HepG2 (cell line): Measurements from ENCODE around the gene TSKU. TPM values are rescaled to one million over a fixed set of nuclear protein-coding genes. Genes with fewer than 3 reads are reported as not detected.

Experiments
- ATAC-seq: fragments of 200-7000 bp; cut with Tn5 transposase; 3 replicates; pipeline ENCODE4 v1.9.1; 2020; ENCODE audit warnings: mild to moderate bottlenecking, moderate library complexity
- Bru-seq: library from RNA; stranded (reverse); fragments of 400-500 nt; gene quantifications from one replicate; lab custom pipeline; 2021; lab: Mats Ljungman, UMichigan
- BruChase-seq, 2 experiments: library from RNA; stranded (reverse); fragments of 400-500 nt; gene quantifications; one replicate each; lab custom pipeline; 2021; lab: Mats Ljungman, UMichigan
- BruUV-seq: library from RNA; stranded (reverse); fragments of 400-500 nt; replicated peaks from 2 replicates; lab custom pipeline; 2021; lab: Mats Ljungman, UMichigan
- CTCF ChIA-PET: fragments of 300-600 bp; formaldehyde crosslinking; extraction: SDS; loops from one replicate; lab custom pipeline; 2021; ENCODE audit warnings: low total read pairs, inconsistent platforms, low intra/inter-chr PET ratio; lab: Yijun Ruan, JAX
- POLR2A ChIA-PET: fragments of 350-600 bp; sonication (Branson Sonifier 250); formaldehyde crosslinking; loops from one replicate; lab custom pipeline; 2020; ENCODE audit warnings: antibody characterized with exemption, inconsistent platforms; lab: Yijun Ruan, JAX
- DNase-seq: peaks from one replicate; pipeline ENCODE4 v3.0.0-alpha.2; 2015; ENCODE audit warnings: low spot score
- FAIRE-seq: peaks from 3 replicates; lab custom pipeline; 2011; peaks lifted over from hg19 to GRCh38; lab: Jason Lieb, UNC
- H2AFZ ChIP-seq: one replicate; pipeline ENCODE4 v1.6.1; 2011; ENCODE audit warnings: low read length, inconsistent platforms
- H3K27ac ChIP-seq: fragments of 300-600 bp; 3 replicates; pipeline ENCODE4 v1.8.0; 2011; ENCODE audit warnings: mixed run types, mild to moderate bottlenecking, mixed read lengths, low read length, inconsistent platforms; ENCODE audit not compliant: insufficient read depth; ENCODE audit errors: extremely low read length
- H3K27me3 ChIP-seq, 2 experiments: fragments of 200-600 bp in 1 of 2; 2 replicates in 1 of 2; 3 replicates in 1 of 2; pipeline versions ENCODE4 v1.6.0 to v1.8.0; 2011; ENCODE audit warnings: low read length in 2 of 2, mild to moderate bottlenecking in 2 of 2, moderate library complexity in 2 of 2, inconsistent platforms in 1 of 2; ENCODE audit not compliant: insufficient read depth in 2 of 2, control insufficient read depth in 1 of 2
- H3K36me3 ChIP-seq, 2 experiments: fragments of 200-600 bp in 1 of 2; replicated peaks in 1 of 2; 2 replicates in 1 of 2; 3 replicates in 1 of 2; pipeline versions ENCODE4 v1.5.1 to v1.8.0; 2011; ENCODE audit warnings: low read length in 2 of 2, inconsistent platforms in 1 of 2; ENCODE audit not compliant: insufficient read depth in 2 of 2, control insufficient read depth in 1 of 2
- H3K4me1 ChIP-seq: 2 replicates; pipeline ENCODE4 v1.5.1; 2012; ENCODE audit warnings: low read length, inconsistent platforms; ENCODE audit not compliant: insufficient read depth
- H3K4me2 ChIP-seq: 2 replicates; pipeline ENCODE4 v1.6.0; 2011; ENCODE audit warnings: low read depth, low read length, inconsistent platforms
- H3K4me3 ChIP-seq, 3 experiments: fragments of 200-600 bp in 1 of 3; sonication (generic), shearing (Covaris generic) in 1 of 3; replicated peaks in 1 of 3; 2 replicates each; pipeline ENCODE4 v1.5.1; 2011 to 2016; ENCODE audit warnings: low read length in 3 of 3, inconsistent platforms in 2 of 3, low read depth in 2 of 3, mild to moderate bottlenecking in 2 of 3, control low read depth in 1 of 3, mixed read lengths in 1 of 3; ENCODE audit not compliant: insufficient read depth in 1 of 3
- H3K79me2 ChIP-seq: one replicate; pipeline ENCODE4 v1.6.1; 2011; ENCODE audit warnings: low read length, inconsistent platforms; ENCODE audit not compliant: insufficient read depth
- H3K9ac ChIP-seq: 2 replicates; pipeline ENCODE4 v1.6.0; 2011; ENCODE audit warnings: mild to moderate bottlenecking, low read depth, low read length, inconsistent platforms; ENCODE audit not compliant: insufficient read depth
- H3K9me3 ChIP-seq: 2 replicates; pipeline ENCODE4 v1.5.1; 2012; ENCODE audit warnings: mild to moderate bottlenecking, low read length
- H4K20me1 ChIP-seq: 2 replicates; pipeline ENCODE4 v1.6.0; 2011; ENCODE audit warnings: inconsistent platforms, mild to moderate bottlenecking, low read length, moderate library complexity; ENCODE audit not compliant: insufficient read depth
- ATF1 ChIP-seq: IDR thresholded peaks from 2 replicates; pipeline ENCODE4 v1.6.1; 2016; ENCODE audit warnings: mild to moderate bottlenecking, control low read depth
- GABPB1 ChIP-seq: IDR thresholded peaks from 2 replicates; pipeline ENCODE4 v1.6.1; 2016; ENCODE audit warnings: mild to moderate bottlenecking, missing genetic modification reagents, moderate library complexity, missing compliant biosample characterization
- ISL2 ChIP-seq: sonication (generic); formaldehyde crosslinking; IDR thresholded peaks from 2 replicates; pipeline ENCODE4 v1.5.0; 2020; ENCODE audit warnings: missing genetic modification reagents
- ZBTB4 ChIP-seq: sonication (generic); formaldehyde crosslinking; IDR thresholded peaks from 2 replicates; pipeline ENCODE4 v1.4.0; 2020; ENCODE audit warnings: missing genetic modification reagents, mild to moderate bottlenecking, borderline replicate concordance
- ZFX ChIP-seq: sonication (generic); formaldehyde crosslinking; IDR thresholded peaks from 2 replicates; pipeline ENCODE4 v1.4.0; 2020; ENCODE audit warnings: mild to moderate bottlenecking, low read depth, missing genetic modification reagents, moderate library complexity
- ZNF331 ChIP-seq: sonication (generic); formaldehyde crosslinking; IDR thresholded peaks from 2 replicates; pipeline ENCODE4 v1.4.0; 2020; ENCODE audit warnings: missing genetic modification reagents
- ZNF609 ChIP-seq: sonication (generic); formaldehyde crosslinking; IDR thresholded peaks from 2 replicates; pipeline ENCODE4 v1.4.0; 2020; ENCODE audit warnings: mild to moderate bottlenecking, missing genetic modification reagents, borderline replicate concordance
- WGBS: methylation state at CpG from one replicate; pipeline ENCODE4 v1.1.6; 2017; ENCODE audit warnings: low lambda C conversion rate; 5-methylcytosine and 5-hydroxymethylcytosine counted together
- in situ Hi-C: cut with HindIII; loops from 2 replicates; pipeline ENCODE4 v1.10.0; 2017; ENCODE audit warnings: low pct_unique_long_range_greater_than_20kb; ENCODE audit not compliant: extremely low pct_ligation_motif_present
- intact Hi-C: fragments of 100-400 bp; cut with micrococcal nuclease; formaldehyde crosslinking; loops from one replicate; pipeline ENCODE4 v1.10.0; 2022; ENCODE audit not compliant: unreplicated experiment
- long read RNA-seq, 2 experiments: library from RNA in 1 of 2; library from polyadenylated mRNA in 1 of 2; stranded (forward) in 1 of 2; unstranded in 1 of 2; transcript quantifications; one replicate each; pipeline ENCODE4 v2.0.0, GENCODE V29; 2019 to 2022
- polyA minus RNA-seq, 3 experiments: library from RNA; depleted of rRNA, polyadenylated mRNA; stranded (reverse); fragments of >200 nt; gene quantifications; 2 replicates each; pipeline ENCODE4 v1.2.3, GENCODE V29; 2011; ENCODE audit warnings: low replicate concordance in 1 of 3
- polyA plus RNA-seq, 8 experiments: library from polyadenylated mRNA; depleted of rRNA in 3 of 8; stranded (reverse) in 7 of 8; unstranded in 1 of 8; fragments of >200 nt; fragmentation: Illumina TruSeq in 4 of 8; extraction: Trizol in 4 of 8; gene quantifications; 2 replicates each; pipeline versions ENCODE4 v1.2.1 to v1.2.3, GENCODE V29; 2011 to 2016; ENCODE audit warnings: low read depth in 4 of 8, missing spikeins in 1 of 8, mixed read lengths in 1 of 8; ENCODE audit not compliant: insufficient read depth in 1 of 8
- total RNA-seq, 5 experiments: library from RNA; depleted of rRNA; stranded (reverse); fragments of >200 nt; fragmentation: Illumina TruSeq; extraction: Trizol; gene quantifications; 2 replicates each; pipeline ENCODE4 v1.2.3, GENCODE V29; 2016; ENCODE audit warnings: low read depth in 1 of 5

TSKU gene, protein sequence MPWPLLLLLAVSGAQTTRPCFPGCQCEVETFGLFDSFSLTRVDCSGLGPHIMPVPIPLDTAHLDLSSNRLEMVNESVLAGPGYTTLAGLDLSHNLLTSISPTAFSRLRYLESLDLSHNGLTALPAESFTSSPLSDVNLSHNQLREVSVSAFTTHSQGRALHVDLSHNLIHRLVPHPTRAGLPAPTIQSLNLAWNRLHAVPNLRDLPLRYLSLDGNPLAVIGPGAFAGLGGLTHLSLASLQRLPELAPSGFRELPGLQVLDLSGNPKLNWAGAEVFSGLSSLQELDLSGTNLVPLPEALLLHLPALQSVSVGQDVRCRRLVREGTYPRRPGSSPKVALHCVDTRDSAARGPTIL
- total RNA-seq (2016; rRNA removed; fragmentation: Illumina TruSeq; extraction: Trizol) (11.9 and 21.4 TPM in 2 replicates), polyA plus RNA-seq (2011; rRNA removed) (20.3 and 27.9 TPM in 2 replicates), polyA minus RNA-seq (2011; rRNA and poly(A)+ RNA removed; ENCODE audit: low replicate concordance) (66.3 and 74.4 TPM in 2 replicates), Bru-seq, nascent RNA (percentile 77 among the genes with signal in this experiment), BruChase-seq, experiment 1, labeled RNA remaining after a 6-hour chase (percentile 71 among the genes with signal in this experiment), BruChase-seq, experiment 2, labeled RNA remaining after a 2-hour chase (percentile 78 among the genes with signal in this experiment)
- total RNA-seq (2016; cell fraction: cytosol; rRNA removed; fragmentation: Illumina TruSeq; extraction: Trizol; ENCODE audit: low read depth) = 7.5 TPM in 2 replicates
- 10.8 and 20.0 TPM in 2 replicates for total RNA-seq (2016; cell fraction: insoluble cytoplasmic fraction; rRNA removed; fragmentation: Illumina TruSeq; extraction: Trizol)
- 20.4 and 22.9 TPM in 2 replicates for total RNA-seq (2016; cell fraction: membrane; rRNA removed; fragmentation: Illumina TruSeq; extraction: Trizol)
- 19.5 and 22.7 TPM in 2 replicates for total RNA-seq (2016; cell fraction: nucleus; rRNA removed; fragmentation: Illumina TruSeq; extraction: Trizol)
- 17.7 and 23.1 TPM in 2 replicates for polyA plus RNA-seq (2011; cell fraction: cytosol; rRNA removed)
- 18.1 and 21.0 TPM in 2 replicates for polyA plus RNA-seq (2011; cell fraction: nucleus; rRNA removed)
- polyA plus RNA-seq (2012) = 12.6 and 19.6 TPM in 2 replicates
- polyA plus RNA-seq (2016; cell fraction: cytosol; fragmentation: Illumina TruSeq; extraction: Trizol; ENCODE audit: low read depth) = 8.7 and 9.4 TPM in 2 replicates
- 14.2 and 18.9 TPM in 2 replicates for polyA plus RNA-seq (2016; cell fraction: insoluble cytoplasmic fraction; fragmentation: Illumina TruSeq; extraction: Trizol; ENCODE audit: low read depth)
- 23.1 and 23.6 TPM in 2 replicates for polyA plus RNA-seq (2016; cell fraction: membrane; fragmentation: Illumina TruSeq; extraction: Trizol; ENCODE audit: low read depth)
- 30.1 and 34.2 TPM in 2 replicates for polyA plus RNA-seq (2016; cell fraction: nucleus; fragmentation: Illumina TruSeq; extraction: Trizol; ENCODE audit: insufficient read depth, low read depth)
- 16.7 and 18.5 TPM in 2 replicates for polyA minus RNA-seq (2011; cell fraction: cytosol; rRNA and poly(A)+ RNA removed)
- polyA minus RNA-seq (2011; cell fraction: nucleus; rRNA and poly(A)+ RNA removed) = 11.3 and 15.5 TPM in 2 replicates
- long read RNA-seq, experiment 1, transcript TSKU-201 (2 exons, 2,712 nt) = major isoform, 24 of 33 reads
- long read RNA-seq, experiment 1, partial matches to known transcripts = 0 of 33 reads
- long read RNA-seq, experiment 1, other reads (novel, unspliced or antisense) = 9 of 33 reads
- long read RNA-seq, experiment 2, transcript TSKU-201 (2 exons, 2,712 nt) = major isoform, 44 of 73 reads
- long read RNA-seq, experiment 2, partial matches to known transcripts = 28 of 73 reads
- long read RNA-seq, experiment 2, other reads (novel, unspliced or antisense) = 1 of 73 reads

DNA sequence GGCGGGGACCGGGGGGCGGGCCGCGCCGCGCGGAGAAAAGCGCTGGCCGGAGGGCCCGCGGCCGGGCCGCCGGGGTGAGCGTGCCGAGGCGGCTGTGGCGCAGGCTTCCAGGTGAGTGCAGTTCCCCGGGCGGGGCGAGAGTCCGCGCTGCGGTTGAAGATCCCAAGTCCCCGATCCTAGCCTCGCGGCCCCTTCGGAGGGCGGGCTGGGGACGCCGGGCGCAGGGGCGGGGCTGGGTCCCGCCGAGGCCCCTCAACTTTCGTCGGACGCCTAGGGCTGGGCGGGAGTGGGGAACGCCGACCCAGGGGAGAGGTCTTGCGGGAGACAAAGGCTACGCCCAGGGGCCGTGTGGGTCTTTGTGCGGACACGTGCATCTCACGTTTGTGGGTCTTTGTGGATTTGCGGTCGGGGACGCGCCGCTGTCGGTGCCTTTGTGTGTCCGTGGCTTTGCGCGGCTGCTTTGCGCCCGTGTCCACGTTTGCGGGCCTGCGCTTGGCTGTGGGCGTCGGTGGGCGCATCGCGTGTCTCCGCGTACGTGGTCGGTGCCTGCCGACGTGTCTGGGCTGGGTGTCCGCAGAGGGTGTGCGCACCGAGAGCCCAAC is at the start of gene TSKU:
TSKU (plus strand) TSS at position 63 of the 602 bp plus-strand sequence. CDS start 12,261 bp downstream, outside the sequence.
- peak within 1 kb of the TSS; percentile 93 for H3K27ac ChIP-seq
- H3K4me3 ChIP-seq = peak within 1 kb of the TSS; percentile 88 to 97 (median 92)
- no CpG with 5 or more reads among the region's 76 CpGs for WGBS
- no peaks in the 10 kb centered on the region; a peak in 3 of 5 replicates for H3K36me3 ChIP-seq
- CTCF ChIA-PET = no interaction called here
- peaks cover 63% of the 10 kb centered on the region for H3K4me1 ChIP-seq
- in situ Hi-C loops = no loop called here
- H3K9ac ChIP-seq = peak within 1 kb of the TSS; percentile 92
- H3K4me2 ChIP-seq = peak within 1 kb of the TSS; percentile 92
- POLR2A ChIA-PET = interaction anchor here (1.3 to 3.1 kb wide), 5 partner anchors 9 to 18 kb away, joined by 3 to 100 read pairs (median 10); no protein-coding TSS in a partner anchor
- no peak for DNase-seq
- no peaks in the 10 kb centered on the region for H3K9me3 ChIP-seq
- no peak for FAIRE-seq
- intact Hi-C loops = loop anchor here (10.0 kb wide), 1 partner anchor 969 kb away; the partner anchor contains the start of gene UVRAG
- H3K27me3 ChIP-seq = no peaks in the 10 kb centered on the region
- peak; percentile 9 for ATAC-seq
- peak within 1 kb of the TSS; percentile 23 for H2AFZ ChIP-seq
- no TSS peak for BruUV-seq
- H4K20me1 ChIP-seq = peaks cover 30% of the 10 kb centered on the region
- peaks cover 52% of the 10 kb centered on the region for H3K79me2 ChIP-seq
- TF ChIP-seq GABPB1 (CRISPR knock-in tag) (no peak), ZBTB4 (CRISPR knock-in tag) (no peak), ZNF331 (CRISPR knock-in tag) (no peak), ISL2 (no peak), ZNF609 (peak; percentile 1; the same call in 1 of the 2 replicates), ZFX (CRISPR knock-in tag) (peak; percentile 47; the same call in 1 of the 2 replicates), ATF1 (CRISPR knock-in tag) (no peak)
